ENCODE data around the gene TUBGCP2.
A peak's percentile ranks its signal among the peaks of the same experiment; 100 is the strongest.

TUBGCP2 gene

DNA sequence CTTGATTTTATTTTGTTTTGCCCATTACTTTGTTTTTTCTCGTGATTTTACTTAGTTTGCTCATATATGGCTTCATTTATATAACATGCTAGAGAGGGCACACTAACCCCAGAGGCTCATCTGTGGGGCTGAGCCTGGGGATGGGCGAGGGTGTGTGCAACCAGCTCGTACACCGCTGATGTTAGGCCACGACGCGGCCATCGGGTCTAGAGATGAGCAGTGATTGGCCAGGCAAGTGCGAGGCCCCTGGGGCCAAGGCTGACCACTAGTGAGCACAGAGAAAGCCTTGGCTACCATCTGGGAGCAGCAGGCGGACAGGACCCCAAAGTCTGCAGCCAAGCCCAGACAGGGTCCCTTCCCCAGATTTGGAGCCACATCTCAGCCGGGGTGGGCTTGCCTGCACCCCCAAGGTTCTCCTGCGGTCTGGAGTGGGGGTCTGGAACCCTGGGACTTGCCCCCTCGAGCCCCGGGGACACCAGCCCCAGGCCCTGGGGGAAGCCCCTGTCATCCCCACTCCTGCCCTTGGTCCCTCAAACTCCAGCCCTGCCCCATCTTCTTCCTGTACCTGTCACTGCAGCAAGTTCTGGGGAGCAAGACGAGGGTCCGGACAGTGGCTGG is 45.4 kb upstream of the TUBGCP2 start:
- Histone ChIP-seq H3K9me3 (replicated peaks in 1 of 11) (no peaks in the 10 kb centered on the region), H3K36me3 (peaks cover 0 to 26% (median 15%) of the 10 kb centered on the region in 11 experiments; a peak in 13 of 22 replicates), H3K27me3 (no peaks in the 10 kb centered on the region), H3K9ac (peak overlapping the region in 2 of 11 experiments; percentile 1 to 94; a peak in 1 of 22 replicates), H3K4me1 (peaks cover 25 to 41% (median 36%) of the 10 kb centered on the region in 10 experiments), H3K27ac (peak overlapping the region in 2 of 11 experiments; percentile 94; a peak in 1 of 22 replicates), H4K20me1 (peaks cover 10 to 73% (median 32%) of the 10 kb centered on the region in 11 experiments; a peak in 16 of 22 replicates), H3K4me2 (peak overlapping the region in 6 of 11 experiments; percentile 99 to 100 (median 100); a peak in 7 of 22 replicates), H3K4me3 (no peak overlapping the region)
- no peak for TF ChIP-seq Cebpa-rat (IDR thresholded peaks at IDR 0.05)

DNA sequence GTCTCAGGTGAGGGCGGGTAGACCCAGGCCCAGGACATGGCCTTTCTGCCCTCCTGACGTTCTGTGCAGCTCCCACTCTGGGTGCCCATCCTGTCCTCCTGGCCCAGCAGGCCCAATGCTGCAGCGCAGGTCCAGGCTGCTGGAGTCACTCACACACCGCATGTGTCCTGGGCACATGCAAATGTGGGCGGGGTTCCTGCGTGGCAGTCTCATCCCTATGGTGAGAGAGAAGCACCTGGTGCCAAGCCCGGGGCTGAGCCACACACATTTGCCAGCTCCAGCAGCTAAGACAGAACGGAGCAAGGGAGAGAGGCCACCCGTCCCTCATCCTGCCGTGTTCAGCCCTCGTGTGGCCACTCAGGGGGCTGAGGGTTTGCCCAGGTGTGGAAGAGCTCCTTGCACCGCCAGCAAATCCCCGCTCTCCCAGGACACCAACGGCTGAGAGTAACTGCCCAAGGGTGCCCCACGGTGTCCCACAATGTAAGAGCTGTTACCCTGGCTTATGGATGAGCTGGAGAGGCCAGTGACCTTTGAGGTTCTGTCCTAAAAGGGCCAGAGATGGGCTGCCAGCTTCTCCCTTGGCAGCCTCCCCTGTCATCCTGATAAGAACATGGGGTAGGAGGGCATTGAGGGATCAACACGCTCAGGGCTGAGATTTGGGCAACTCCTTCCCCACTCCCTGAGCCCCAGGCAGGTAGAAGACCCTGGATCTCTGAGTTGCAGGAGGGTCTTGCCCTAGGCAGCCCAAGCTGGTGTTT is 44.7 kb upstream of the TUBGCP2 start:
- no peak for TF ChIP-seq Cebpa-rat (IDR thresholded peaks at IDR 0.05)
- Histone ChIP-seq H3K9ac (no peak overlapping the region), H3K36me3 (peaks cover 0 to 26% (median 15%) of the 10 kb centered on the region in 11 experiments; a peak in 13 of 22 replicates), H4K20me1 (peaks cover 10 to 73% (median 32%) of the 10 kb centered on the region in 11 experiments; a peak in 16 of 22 replicates), H3K9me3 (replicated peaks in 1 of 11) (no peaks in the 10 kb centered on the region), H3K27ac (no peak overlapping the region), H3K4me1 (peaks cover 25 to 41% (median 36%) of the 10 kb centered on the region in 10 experiments), H3K4me2 (no peak overlapping the region), H3K27me3 (no peaks in the 10 kb centered on the region), H3K4me3 (no peak overlapping the region)

DNA sequence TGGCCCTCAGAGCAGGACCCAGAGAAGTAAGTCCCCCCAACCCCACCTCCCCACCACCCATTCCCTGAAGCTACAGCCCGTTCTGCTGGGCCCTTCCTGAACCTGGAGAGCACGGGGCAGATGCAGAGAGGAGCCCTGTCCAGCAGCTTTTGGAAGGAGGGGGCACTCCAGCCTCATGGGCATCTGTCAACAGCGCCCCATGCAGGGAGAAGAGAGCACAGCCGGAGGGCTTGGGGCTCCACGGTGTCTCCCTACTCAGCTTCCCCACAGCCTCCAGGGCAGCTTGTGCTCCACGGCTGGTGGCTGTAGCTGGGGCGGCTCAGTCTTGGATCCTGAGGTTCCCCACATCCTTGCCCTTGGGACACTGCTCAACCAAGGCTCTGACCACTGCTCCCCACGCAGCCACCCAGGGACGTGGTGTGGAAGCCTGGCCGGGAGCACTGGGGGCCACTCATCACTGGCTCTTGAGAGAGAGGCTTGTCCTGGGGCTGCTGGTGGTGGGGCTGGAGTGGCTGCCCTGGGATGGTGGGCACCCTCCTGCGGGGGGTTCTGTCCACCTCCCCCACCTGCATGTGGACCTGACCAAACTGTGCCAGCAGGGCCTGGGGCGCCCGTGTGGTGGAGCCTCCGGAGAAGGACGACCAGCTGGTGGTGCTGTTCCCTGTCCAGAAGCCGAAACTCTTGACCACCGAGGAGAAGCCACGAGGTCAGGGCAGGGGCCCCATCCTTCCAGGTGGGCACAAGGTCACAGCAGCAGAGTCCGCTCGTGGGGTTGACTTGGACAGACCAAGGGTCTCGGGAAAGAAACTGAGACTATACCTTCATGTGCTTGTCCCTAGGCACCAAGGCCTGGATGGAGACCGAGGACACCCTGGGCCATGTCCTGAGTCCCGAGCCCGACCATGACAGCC is 43.0 kb upstream of the TUBGCP2 start:
- H3K27me3 ChIP-seq: no peaks in the 10 kb centered on the region
- H3K9me3 ChIP-seq (replicated peaks in 1 of 11): no peaks in the 10 kb centered on the region
- H3K36me3 ChIP-seq: peaks cover 0 to 26% (median 15%) of the 10 kb centered on the region in 11 experiments; a peak in 13 of 22 replicates
- H3K4me2 ChIP-seq: peak overlapping the region in 6 of 11 experiments; percentile 5 to 41 (median 22); a peak in 5 of 22 replicates
- peaks cover 9 to 72% (median 30%) of the 10 kb centered on the region in 11 experiments; a peak in 16 of 22 replicates for H4K20me1 ChIP-seq
- H3K27ac ChIP-seq: no peak overlapping the region
- no peak overlapping the region for H3K9ac ChIP-seq
- TF ChIP-seq Cebpa-rat (IDR thresholded peaks at IDR 0.05): no peak
- H3K4me3 ChIP-seq: no peak overlapping the region
- H3K4me1 ChIP-seq: peaks cover 22 to 51% (median 43%) of the 10 kb centered on the region in 10 experiments

DNA sequence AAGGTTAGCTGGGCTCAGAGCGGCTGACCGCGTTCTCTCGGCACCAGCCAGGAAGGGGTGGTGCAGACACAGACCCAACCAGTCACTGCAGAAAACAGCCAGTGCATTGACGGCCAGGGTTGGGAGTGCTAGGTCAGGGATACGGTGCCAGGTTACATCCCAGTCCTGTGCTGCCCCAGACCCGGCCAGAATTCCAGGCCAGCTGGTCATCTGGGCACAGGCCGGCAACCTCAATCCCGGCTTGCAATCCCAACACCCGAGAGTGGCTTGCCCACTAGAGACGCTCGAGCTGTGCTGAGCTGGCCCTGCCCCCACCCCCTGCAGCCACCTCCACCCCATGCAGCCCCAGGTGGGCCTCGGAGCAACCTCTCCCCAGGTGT is 42.3 kb upstream of the TUBGCP2 start:
- Histone ChIP-seq H3K4me1 (peaks cover 14 to 47% (median 37%) of the 10 kb centered on the region in 10 experiments), H4K20me1 (peaks cover 4 to 65% (median 26%) of the 10 kb centered on the region in 11 experiments; a peak in 15 of 22 replicates), H3K27ac (no peak overlapping the region), H3K4me2 (0 out of 22 replicates have a peak overlapping the region, but pooled peaks of 1 of the 11 experiments have one; percentile 31), H3K27me3 (no peaks in the 10 kb centered on the region), H3K36me3 (peaks cover 0 to 22% (median 14%) of the 10 kb centered on the region in 11 experiments; a peak in 13 of 22 replicates), H3K9ac (no peak overlapping the region), H3K9me3 (replicated peaks in 1 of 11) (peaks cover 0 to 4% (median 1%) of the 10 kb centered on the region in 11 experiments; a peak in 7 of 22 replicates), H3K4me3 (no peak overlapping the region)
- no peak for TF ChIP-seq Cebpa-rat (IDR thresholded peaks at IDR 0.05)

DNA sequence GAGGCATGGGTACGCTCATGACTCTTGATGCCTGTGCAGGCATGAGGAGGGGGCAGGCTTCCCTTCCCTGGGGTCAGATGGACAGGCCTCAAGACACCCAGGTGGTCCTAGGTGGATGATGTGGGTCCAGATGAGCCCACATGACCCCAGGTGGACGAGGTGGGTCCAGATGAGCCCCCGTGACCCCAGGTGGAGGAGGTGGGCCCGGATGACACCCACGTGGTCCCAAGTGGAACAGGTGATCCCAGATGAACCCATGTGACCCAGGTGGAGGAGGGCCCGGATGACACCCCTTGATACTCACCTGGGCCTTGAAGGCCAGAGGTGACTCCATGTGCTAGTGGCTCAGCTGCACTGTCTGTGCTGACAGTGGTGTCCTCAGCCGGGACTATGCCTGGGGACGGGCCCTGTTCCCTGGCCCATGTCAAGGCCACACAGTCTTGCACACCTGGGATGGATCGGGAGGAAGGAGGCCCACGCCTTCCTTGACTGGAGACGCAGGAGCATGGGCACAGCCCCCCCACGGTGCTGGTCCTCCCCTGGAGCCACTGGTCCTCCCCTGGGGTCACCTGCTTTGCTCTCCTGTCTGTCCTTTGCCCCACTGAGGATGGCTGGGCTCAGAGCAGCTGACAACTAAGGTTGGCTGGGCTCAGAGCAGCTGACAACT is 41.7 kb upstream of the TUBGCP2 start:
- H3K27me3 ChIP-seq: no peaks in the 10 kb centered on the region
- TF ChIP-seq Cebpa-rat (IDR thresholded peaks at IDR 0.05): no peak

DNA sequence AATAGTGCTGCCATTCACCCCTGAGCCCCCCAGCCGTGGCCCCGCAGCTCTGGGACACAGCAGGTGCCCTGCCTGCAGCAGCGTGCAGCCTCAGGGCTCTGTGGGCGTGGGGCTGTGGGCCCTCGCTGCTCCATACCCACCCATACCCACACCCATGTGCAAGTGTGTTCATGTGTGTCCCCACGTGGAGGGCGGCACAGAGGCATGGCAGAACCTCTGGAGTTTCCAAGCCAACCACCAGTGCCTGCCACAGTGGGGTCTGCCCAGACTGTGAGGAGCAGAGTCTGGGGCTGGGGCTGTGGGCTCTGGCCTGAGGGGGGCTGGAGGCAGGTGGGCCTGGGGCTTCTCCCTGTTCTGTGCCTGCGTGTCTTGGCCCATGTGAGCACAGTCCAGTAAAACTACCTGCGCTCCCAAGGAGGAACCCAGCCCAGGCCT is 40.9 kb upstream of the TUBGCP2 start:
- H3K4me1 ChIP-seq: peaks cover under 1 to 39% (median 24%) of the 10 kb centered on the region in 10 experiments; a peak in 17 of 20 replicates
- no peak overlapping the region for H3K4me3 ChIP-seq
- H4K20me1 ChIP-seq: peaks cover 4 to 51% (median 18%) of the 10 kb centered on the region in 11 experiments; a peak in 14 of 22 replicates
- no peaks in the 10 kb centered on the region for H3K27me3 ChIP-seq
- H3K36me3 ChIP-seq: peaks cover 0 to 8% (median 6%) of the 10 kb centered on the region in 11 experiments; a peak in 7 of 22 replicates
- TF ChIP-seq Cebpa-rat (IDR thresholded peaks at IDR 0.05): no peak
- H3K9ac ChIP-seq: no peak overlapping the region
- H3K9me3 ChIP-seq (replicated peaks in 1 of 11): peaks cover 0 to 17% (median 11%) of the 10 kb centered on the region in 11 experiments; a peak in 17 of 22 replicates
- no peak overlapping the region for H3K4me2 ChIP-seq
- no peak overlapping the region for H3K27ac ChIP-seq

More for the DNA sequence above, 41.7 kb upstream of the TUBGCP2 start:
- Histone ChIP-seq H3K9me3 (replicated peaks in 1 of 11) (peaks cover 0 to 9% (median 5%) of the 10 kb centered on the region in 11 experiments; a peak in 16 of 22 replicates), H3K36me3 (peaks cover 0 to 16% (median 14%) of the 10 kb centered on the region in 11 experiments; a peak in 12 of 22 replicates), H3K4me2 (no peak overlapping the region), H4K20me1 (peaks cover 4 to 59% (median 26%) of the 10 kb centered on the region in 11 experiments; a peak in 15 of 22 replicates), H3K4me1 (peaks cover 9 to 42% (median 32%) of the 10 kb centered on the region in 10 experiments), H3K27ac (no peak overlapping the region), H3K4me3 (no peak overlapping the region), H3K9ac (no peak overlapping the region)

DNA sequence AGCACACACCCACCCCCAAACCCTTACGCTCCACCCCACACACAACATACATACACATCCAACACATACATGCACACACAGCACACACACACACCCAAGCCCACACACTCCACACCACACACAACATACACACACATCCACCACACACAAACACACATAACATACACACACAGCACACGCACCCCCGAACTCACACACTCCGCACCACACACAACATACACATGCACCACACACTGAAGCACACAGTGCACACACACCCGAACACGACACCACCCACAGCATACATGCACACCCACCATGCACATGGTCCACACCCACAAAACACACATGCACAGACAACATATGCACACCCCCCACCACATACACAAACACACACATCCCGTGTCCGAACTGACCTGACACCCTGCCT is 40.5 kb upstream of the TUBGCP2 start:
- Histone ChIP-seq H3K4me1 (peaks cover 0 to 39% (median 22%) of the 10 kb centered on the region in 10 experiments; a peak in 14 of 20 replicates), H4K20me1 (peaks cover 2 to 47% (median 14%) of the 10 kb centered on the region in 11 experiments; a peak in 14 of 22 replicates), H3K27me3 (0 out of 22 replicates have a peak, but pooled peaks cover 0 to 3% (median 0%) of the 10 kb centered on the region in 11 experiments), H3K36me3 (peaks cover 0 to 5% (median 2%) of the 10 kb centered on the region in 11 experiments; a peak in 4 of 22 replicates), H3K9ac (no peak overlapping the region), H3K4me2 (no peak overlapping the region), H3K4me3 (no peak overlapping the region), H3K9me3 (replicated peaks in 1 of 11) (peaks cover 0 to 19% (median 11%) of the 10 kb centered on the region in 11 experiments; a peak in 17 of 22 replicates), H3K27ac (no peak overlapping the region)
- no peak for TF ChIP-seq Cebpa-rat (IDR thresholded peaks at IDR 0.05)

Measured in BLaER1 treated with 17β-estradiol and CSF1 and Interleukin-3, amounts not matched to agents 10 nM and 100 nM (cell line).